Neuronal stem cell (in vitro differentiated cells): ENCODE measurements around the gene ADGB.
"Not testable (repeated sequence)": the region's sequence is repeated elsewhere in the genome, so short reads cannot be mapped to it uniquely, and the experiment has no call there.

ENCODE experiments used
- DNase-seq: peaks from one replicate; pipeline ENCODE4 v3.0.0-alpha.2; 2013; ENCODE audit warnings: low spot score
- H2AFZ ChIP-seq: one replicate; pipeline ENCODE4 v1.6.1; 2013; ENCODE audit warnings: mild to moderate bottlenecking, low read length, inconsistent platforms
- H2AK5ac ChIP-seq: 2 replicates; pipeline ENCODE4 v1.6.1; 2013; ENCODE audit warnings: low read depth, mild to moderate bottlenecking, inconsistent platforms, low read length, moderate library complexity, mixed read lengths
- H2BK120ac ChIP-seq: 2 replicates; pipeline ENCODE4 v1.6.1; 2013; ENCODE audit warnings: low read depth, mild to moderate bottlenecking, inconsistent platforms, low read length, moderate library complexity, mixed read lengths
- H2BK12ac ChIP-seq: one replicate; pipeline ENCODE4 v1.6.1; 2013; ENCODE audit warnings: low read length, inconsistent platforms
- H2BK15ac ChIP-seq: 2 replicates; pipeline ENCODE4 v1.6.1; 2013; ENCODE audit warnings: mild to moderate bottlenecking, low read length, inconsistent platforms, mixed read lengths
- H2BK5ac ChIP-seq: one replicate; pipeline ENCODE4 v1.6.1; 2013; ENCODE audit warnings: inconsistent platforms, mild to moderate bottlenecking, low read length, moderate library complexity
- H3K14ac ChIP-seq: one replicate; pipeline ENCODE4 v1.6.1; 2013; ENCODE audit warnings: low read length, inconsistent platforms
- H3K18ac ChIP-seq: 2 replicates; pipeline ENCODE4 v1.6.1; 2013; ENCODE audit warnings: low read length, inconsistent platforms
- H3K23ac ChIP-seq: 2 replicates; pipeline ENCODE4 v1.6.1; 2013; ENCODE audit warnings: low read depth, mild to moderate bottlenecking, mixed read lengths, low read length, inconsistent platforms; ENCODE audit not compliant: poor library complexity
- H3K27ac ChIP-seq: replicated peaks from 3 replicates; pipeline ENCODE4 v1.5.1; 2013; ENCODE audit warnings: low read length, inconsistent platforms
- H3K27me3 ChIP-seq, 3 experiments: 2 replicates each; pipeline ENCODE4 v1.6.1; 2013; ENCODE audit warnings: low read length in 3 of 3, mild to moderate bottlenecking in 2 of 3, inconsistent platforms in 1 of 3, low read depth in 1 of 3, mixed read lengths in 1 of 3, moderate library complexity in 1 of 3; ENCODE audit not compliant: control insufficient read depth in 3 of 3, insufficient read depth in 3 of 3
- H3K36me3 ChIP-seq, 2 donors: replicated peaks in 1 of 2; 2 replicates each; pipeline ENCODE4 v1.6.1; 2013; ENCODE audit warnings: low read length in 2 of 2; ENCODE audit not compliant: control insufficient read depth in 2 of 2, insufficient read depth in 2 of 2
- H3K4ac ChIP-seq: 2 replicates; pipeline ENCODE4 v1.6.1; 2013; ENCODE audit warnings: inconsistent platforms, mild to moderate bottlenecking, low read length, moderate library complexity
- H3K4me1 ChIP-seq, 2 donors: 1 replicate in 1 of 2; 2 replicates in 1 of 2; pipeline ENCODE4 v1.6.1; 2013; ENCODE audit warnings: low read length in 2 of 2, low read depth in 1 of 2; ENCODE audit not compliant: control insufficient read depth in 2 of 2, insufficient read depth in 1 of 2
- H3K4me2 ChIP-seq: one replicate; pipeline ENCODE4 v1.6.1; 2013; ENCODE audit warnings: mild to moderate bottlenecking, low read length, inconsistent platforms; ENCODE audit not compliant: insufficient read depth, poor library complexity, severe bottlenecking
- H3K4me3 ChIP-seq, 2 donors: 2 replicates each; pipeline ENCODE4 v1.5.1; 2013; ENCODE audit warnings: low read length in 2 of 2, mild to moderate bottlenecking in 2 of 2, inconsistent platforms in 1 of 2, moderate library complexity in 1 of 2
- H3K79me1 ChIP-seq: one replicate; pipeline ENCODE4 v1.6.1; 2013; ENCODE audit warnings: low read depth, mild to moderate bottlenecking, inconsistent platforms, low read length, moderate library complexity
- H3K9ac ChIP-seq: one replicate; pipeline ENCODE4 v1.6.1; 2013; ENCODE audit warnings: mild to moderate bottlenecking, low read depth, low read length, inconsistent platforms; ENCODE audit not compliant: poor library complexity
- H3K9me3 ChIP-seq, 2 donors: replicated peaks in 1 of 2; 2 replicates each; pipeline versions ENCODE3 to v1.6.1; 2013; ENCODE audit warnings: low read length in 2 of 2, mild to moderate bottlenecking in 2 of 2, inconsistent platforms in 1 of 2, low read depth in 1 of 2, mixed read lengths in 1 of 2, moderate library complexity in 1 of 2; ENCODE audit not compliant: control insufficient read depth in 2 of 2, insufficient read depth in 1 of 2
- H4K8ac ChIP-seq: one replicate; pipeline ENCODE4 v1.6.1; 2013; ENCODE audit warnings: low read depth, mild to moderate bottlenecking, inconsistent platforms, low read length, moderate library complexity
- H4K91ac ChIP-seq: one replicate; pipeline ENCODE4 v1.6.1; 2013; ENCODE audit warnings: low read length, low read depth, mild to moderate bottlenecking, inconsistent platforms; ENCODE audit not compliant: poor library complexity
- WGBS, 2 donors: extraction: QIAGEN DNeasy Blood & Tissue Kit; methylation state at CpG; one replicate each; pipeline ENCODE4 v1.1.7; 2013; ENCODE audit warnings: missing lambda C conversion rate in 2 of 2, mixed read lengths in 1 of 2; ENCODE audit not compliant: insufficient read length in 2 of 2, insufficient replicate concordance in 1 of 2; ENCODE audit errors: extremely low coverage in 2 of 2; 5-methylcytosine and 5-hydroxymethylcytosine counted together

ADGB gene

GRCh38 chr6:146814148-146814750 is 215.5 kb downstream of the ADGB start:
- no peak for DNase-seq
- H2AFZ ChIP-seq = peak overlapping the region; percentile 19
- H3K79me1 ChIP-seq = no peaks in the 10 kb centered on the region
- no peak overlapping the region for H4K8ac ChIP-seq
- no peak overlapping the region for H2BK15ac ChIP-seq
- no peak overlapping the region for H2AK5ac ChIP-seq
- no peak overlapping the region for H3K18ac ChIP-seq
- no peaks in the 10 kb centered on the region for H3K36me3 ChIP-seq
- H3K27ac ChIP-seq = no peak overlapping the region
- H3K9ac ChIP-seq = no peak overlapping the region
- WGBS, 2 donors = no CpG with 5 or more reads among the region's 1 CpG
- no peak overlapping the region for H2BK12ac ChIP-seq
- no peak overlapping the region for H3K4ac ChIP-seq
- H2BK5ac ChIP-seq = no peak overlapping the region
- no peak overlapping the region for H3K14ac ChIP-seq
- H3K27me3 ChIP-seq = no peaks in the 10 kb centered on the region
- H2BK120ac ChIP-seq = no peak overlapping the region
- no peaks in the 10 kb centered on the region for H3K4me1 ChIP-seq
- H3K4me2 ChIP-seq = no peak overlapping the region
- H4K91ac ChIP-seq = no peak overlapping the region
- no peak overlapping the region for H3K4me3 ChIP-seq
- H3K23ac ChIP-seq = no peak overlapping the region
- H3K9me3 ChIP-seq = no peaks in the 10 kb centered on the region

- H3K4me2 ChIP-seq, H3K4me3 ChIP-seq, H3K18ac ChIP-seq, DNase-seq, H2AFZ ChIP-seq, H2BK5ac ChIP-seq, H3K27ac ChIP-seq, H3K9ac ChIP-seq, H3K4ac ChIP-seq, H3K9me3 ChIP-seq, H3K36me3 ChIP-seq, H3K23ac ChIP-seq, H2BK15ac ChIP-seq, H2AK5ac ChIP-seq, H2BK12ac ChIP-seq, H3K14ac ChIP-seq, H3K27me3 ChIP-seq, H4K91ac ChIP-seq, H3K79me1 ChIP-seq, H2BK120ac ChIP-seq, H4K8ac ChIP-seq, H3K4me1 ChIP-seq: not testable (repeated sequence)
- whole genome bisulfite sequencing, 2 donors = no CpG with 5 or more reads among the region's 18 CpGs
Measured at GRCh38 chr6:146815511-146816462, 217.0 kb downstream of the ADGB start.

GRCh38 chr6:146819596-146820320 is 221.0 kb downstream of the ADGB start:
- H2BK5ac ChIP-seq = no peak overlapping the region
- H3K23ac ChIP-seq = no peak overlapping the region
- no peak overlapping the region for H2BK120ac ChIP-seq
- H4K8ac ChIP-seq = no peak overlapping the region
- H3K4me2 ChIP-seq = no peak overlapping the region
- H2AK5ac ChIP-seq = no peak overlapping the region
- H3K36me3 ChIP-seq = no peaks in the 10 kb centered on the region
- no peaks in the 10 kb centered on the region for H3K27me3 ChIP-seq
- H3K9me3 ChIP-seq = no peaks in the 10 kb centered on the region
- H2AFZ ChIP-seq = no peak overlapping the region
- H3K4me1 ChIP-seq = no peaks in the 10 kb centered on the region
- H3K18ac ChIP-seq = no peak overlapping the region
- H3K9ac ChIP-seq = no peak overlapping the region
- no peak overlapping the region for H3K4ac ChIP-seq
- H3K79me1 ChIP-seq = no peaks in the 10 kb centered on the region
- H4K91ac ChIP-seq = no peak overlapping the region
- no peak overlapping the region for H3K4me3 ChIP-seq
- no CpG with 5 or more reads among the region's 8 CpGs for WGBS, 2 donors
- DNase-seq = no peak
- no peak overlapping the region for H3K27ac ChIP-seq
- no peak overlapping the region for H2BK15ac ChIP-seq
- H2BK12ac ChIP-seq = no peak overlapping the region
- no peak overlapping the region for H3K14ac ChIP-seq
